Retinal pigment epithelial cell (primary cell): Measurements from ENCODE around the gene SORD.

Experiments
- DNase-seq: peaks from one replicate; pipeline ENCODE4 v3.0.0-alpha.2; 2010; ENCODE audit warnings: low read depth
- H3K4me3 ChIP-seq: 2 replicates; pipeline ENCODE4 v1.5.1; 2011; ENCODE audit warnings: mild to moderate bottlenecking, low read length, control low read depth, moderate library complexity
- TF ChIP-seq, protein P1 (sequence below): conservative IDR thresholded peaks from 2 replicates; pipeline ENCODE4 v1.5.1; 2011; ENCODE audit warnings: low read depth, low read length, control low read depth, inconsistent platforms

SORD gene

DNA sequence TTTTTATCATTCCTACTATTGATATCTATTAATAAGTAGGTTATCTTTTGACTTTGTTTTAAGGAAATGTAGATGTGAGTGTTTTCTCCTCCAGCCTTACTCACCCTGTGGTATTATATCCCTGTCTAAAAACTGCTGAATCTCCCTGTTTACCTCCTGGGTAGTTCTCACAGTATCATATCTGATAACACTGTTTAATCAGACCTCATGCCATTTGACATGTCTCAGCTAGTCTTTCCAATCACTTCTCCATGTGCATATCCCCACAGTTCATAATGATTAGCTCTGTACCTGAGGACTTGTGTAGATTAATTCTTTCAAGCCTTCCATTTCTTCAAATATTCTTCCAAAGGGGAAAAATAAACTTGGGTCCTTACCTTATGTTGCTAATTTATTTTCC lies 60.2 kb downstream of the SORD start:
- H3K4me3 ChIP-seq, result no peak overlapping the region
- TF ChIP-seq, protein P1, sequence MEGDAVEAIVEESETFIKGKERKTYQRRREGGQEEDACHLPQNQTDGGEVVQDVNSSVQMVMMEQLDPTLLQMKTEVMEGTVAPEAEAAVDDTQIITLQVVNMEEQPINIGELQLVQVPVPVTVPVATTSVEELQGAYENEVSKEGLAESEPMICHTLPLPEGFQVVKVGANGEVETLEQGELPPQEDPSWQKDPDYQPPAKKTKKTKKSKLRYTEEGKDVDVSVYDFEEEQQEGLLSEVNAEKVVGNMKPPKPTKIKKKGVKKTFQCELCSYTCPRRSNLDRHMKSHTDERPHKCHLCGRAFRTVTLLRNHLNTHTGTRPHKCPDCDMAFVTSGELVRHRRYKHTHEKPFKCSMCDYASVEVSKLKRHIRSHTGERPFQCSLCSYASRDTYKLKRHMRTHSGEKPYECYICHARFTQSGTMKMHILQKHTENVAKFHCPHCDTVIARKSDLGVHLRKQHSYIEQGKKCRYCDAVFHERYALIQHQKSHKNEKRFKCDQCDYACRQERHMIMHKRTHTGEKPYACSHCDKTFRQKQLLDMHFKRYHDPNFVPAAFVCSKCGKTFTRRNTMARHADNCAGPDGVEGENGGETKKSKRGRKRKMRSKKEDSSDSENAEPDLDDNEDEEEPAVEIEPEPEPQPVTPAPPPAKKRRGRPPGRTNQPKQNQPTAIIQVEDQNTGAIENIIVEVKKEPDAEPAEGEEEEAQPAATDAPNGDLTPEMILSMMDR, result no peak
- no peak for DNase-seq

DNA sequence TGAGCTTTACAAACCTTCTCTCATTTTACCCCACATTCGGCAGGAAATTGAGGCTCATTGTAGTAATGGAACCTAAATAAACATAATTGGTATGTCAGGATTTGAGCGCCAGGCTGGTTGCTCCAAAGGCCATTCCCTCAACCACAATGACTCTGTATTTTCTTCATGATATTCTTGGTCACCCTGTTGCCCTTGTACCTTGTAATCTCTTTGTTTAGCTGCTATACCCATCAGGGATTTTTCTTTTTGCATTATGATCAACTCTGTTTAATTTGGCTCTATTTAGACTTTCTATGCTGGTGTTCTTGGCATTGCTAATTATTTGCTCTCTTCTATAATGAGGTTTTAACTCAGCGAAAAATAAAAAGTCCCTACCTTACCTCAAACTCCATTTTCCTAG lies 61.2 kb downstream of the SORD start:
- H3K4me3 ChIP-seq, result no peak overlapping the region
- DNase-seq, result no peak
- TF ChIP-seq, protein P1, result no peak

DNA sequence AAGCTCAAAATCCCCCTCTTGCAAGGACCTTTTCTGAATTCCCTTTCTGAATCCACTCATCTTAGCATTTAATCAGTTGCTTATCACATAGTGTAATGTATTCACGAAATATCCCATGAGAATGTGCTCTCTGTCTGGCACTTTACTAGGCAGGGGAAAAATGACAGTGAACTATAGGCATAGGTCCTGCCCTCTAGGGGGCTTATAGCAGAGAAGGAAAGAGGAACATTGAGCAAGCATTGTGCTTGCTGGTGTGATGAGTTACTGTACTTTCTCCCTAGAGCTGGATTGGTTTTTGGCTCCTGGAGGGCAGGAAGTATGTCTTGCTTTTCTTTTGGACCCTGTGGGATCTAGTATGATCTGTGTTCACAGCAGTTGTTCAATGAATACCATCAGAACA lies 64.5 kb downstream of the SORD start:
- no peak overlapping the region for H3K4me3 ChIP-seq
- TF ChIP-seq, protein P1, result no peak
- DNase-seq, result no peak

DNA sequence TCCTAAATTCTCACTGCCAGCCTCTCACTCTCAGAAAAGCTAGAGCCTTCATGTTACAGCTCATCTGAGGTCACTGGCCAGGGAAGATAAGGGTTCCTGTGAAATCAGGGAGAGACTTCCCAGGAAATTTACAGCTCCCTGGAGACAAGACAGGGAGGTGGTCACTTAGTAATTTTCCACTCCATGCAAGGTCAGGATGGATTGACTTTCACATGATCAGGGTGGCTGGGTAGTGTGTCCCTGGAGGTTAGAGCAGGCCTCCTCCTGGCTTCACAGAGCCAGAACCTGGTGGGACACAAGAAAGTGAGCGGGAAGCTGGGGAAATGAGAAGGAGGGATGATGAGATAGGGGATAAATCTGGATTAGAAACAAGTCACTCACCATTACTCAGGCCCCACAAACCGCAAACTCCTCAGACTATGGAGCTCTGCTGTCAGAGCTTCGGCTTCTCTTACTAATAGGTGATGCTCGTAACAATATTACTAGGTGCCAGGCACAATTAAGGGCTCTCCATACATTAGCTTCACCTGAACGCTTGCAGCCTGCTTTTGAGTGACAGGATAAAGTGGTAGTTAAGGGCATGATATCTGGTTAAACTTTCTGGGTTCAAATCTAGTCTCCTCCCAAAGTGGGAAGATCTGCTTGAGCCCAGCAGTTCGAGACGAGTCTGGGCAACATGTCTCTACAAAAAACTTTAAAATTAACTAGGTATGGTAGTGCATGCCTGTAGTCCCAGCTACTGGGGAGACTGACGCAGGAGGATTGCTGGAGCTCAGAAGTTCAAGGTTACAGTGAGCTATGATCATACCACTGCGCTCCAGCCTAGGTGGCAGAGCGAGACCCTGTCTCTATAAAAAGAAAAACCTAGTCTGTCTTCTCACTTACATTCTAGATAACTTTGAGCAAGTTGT lies 66.1 kb downstream of the SORD start:
- H3K4me3 ChIP-seq, result no peak overlapping the region
- TF ChIP-seq, protein P1, result no peak
- no peak for DNase-seq

DNA sequence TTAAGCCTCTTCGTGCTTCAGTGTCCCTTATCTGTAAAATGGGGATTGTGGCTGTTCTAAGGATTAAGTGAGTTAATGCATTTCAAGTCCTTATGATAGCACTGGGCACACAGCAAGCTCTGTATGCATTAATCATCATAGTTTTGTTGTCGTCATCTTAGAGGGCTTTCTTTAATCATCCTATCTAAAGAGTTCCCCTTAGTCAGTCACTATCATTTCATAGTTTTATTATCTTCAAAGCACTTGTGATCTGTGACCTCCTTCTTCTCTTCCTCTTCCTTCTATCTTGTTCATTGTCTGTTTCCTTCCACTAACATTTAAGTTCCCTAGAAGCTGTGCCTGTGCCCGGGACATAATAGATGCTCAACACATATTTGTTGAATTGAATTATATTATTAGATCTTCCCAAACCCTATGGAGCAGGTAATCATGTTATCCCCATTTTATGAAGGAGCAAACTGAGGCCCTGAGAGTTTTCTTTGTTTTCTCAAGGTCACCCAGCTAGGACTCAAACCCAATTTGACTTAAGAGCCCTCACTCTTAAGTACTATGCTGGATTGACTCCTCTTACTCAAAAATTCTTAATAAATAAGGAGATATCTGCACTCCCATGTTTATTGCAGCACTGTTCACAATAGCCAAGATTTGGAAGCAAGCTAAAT lies 66.8 kb downstream of the SORD start:
- TF ChIP-seq, protein P1, result no peak
- H3K4me3 ChIP-seq, result no peak overlapping the region
- no peak for DNase-seq

DNA sequence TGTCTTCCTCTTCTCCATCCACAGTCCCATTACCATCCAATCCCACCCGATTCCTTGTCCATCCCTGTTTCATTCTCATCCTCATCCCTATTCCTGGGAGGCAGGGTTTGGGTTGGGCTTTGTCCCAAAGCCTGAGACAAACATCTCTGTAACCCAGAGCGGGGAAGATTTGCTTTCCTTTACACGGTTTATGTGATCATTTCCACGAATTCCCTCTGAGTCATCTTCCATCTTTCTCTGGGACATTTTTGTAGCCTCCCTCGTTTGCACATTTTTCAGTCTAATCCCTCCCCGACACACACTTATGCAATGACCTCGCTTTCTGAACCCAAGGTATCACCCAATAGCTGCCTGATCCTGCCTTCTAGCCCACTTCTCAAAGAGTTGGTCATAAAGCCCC lies 68.2 kb downstream of the SORD start:
- TF ChIP-seq, protein P1, result no peak
- no peak overlapping the region for H3K4me3 ChIP-seq
- no peak for DNase-seq

DNA sequence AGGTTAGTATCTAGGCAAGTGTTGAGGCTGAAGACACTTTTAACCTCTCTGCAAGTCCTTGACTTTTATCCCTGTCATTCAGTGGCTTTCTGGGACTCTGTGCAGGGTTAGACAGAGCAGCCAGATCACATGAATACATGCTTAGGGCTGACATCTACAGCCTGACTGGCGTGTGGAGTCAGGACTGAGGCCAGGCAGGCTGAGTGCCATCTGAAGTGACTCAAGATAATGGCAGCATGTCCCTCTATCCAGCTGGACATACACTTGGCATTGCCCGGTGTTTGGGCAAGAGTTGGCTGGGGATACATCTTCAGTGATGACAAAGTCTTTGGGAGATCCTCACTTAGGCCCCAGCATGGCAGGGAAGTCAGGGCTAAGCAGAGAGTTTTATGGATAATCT lies 68.6 kb downstream of the SORD start:
- no peak overlapping the region for H3K4me3 ChIP-seq
- TF ChIP-seq, protein P1, result no peak
- DNase-seq, result no peak
